Measurements from ENCODE around the gene ZNF507. TPM values are rescaled to one million over a fixed set of nuclear protein-coding genes. Genes with fewer than 3 reads are reported as not detected.

The ZNF507 gene
- total RNA-seq, 2 donors from 2014 or later: 19.0 to 37.5 TPM

- intact Hi-C loops (cut with DNase I): no loop called here
- 86% methylated on average over 6 of the region's 6 CpGs for WGBS
- Histone ChIP-seq H3K9me3 (no peaks in the 10 kb centered on the region), H3K36me3 (no peaks in the 10 kb centered on the region), H3K4me3 (no peak overlapping the region), H3K27me3 (replicated peaks; ENCODE audit: insufficient read depth) (no peaks in the 10 kb centered on the region), H3K4me1 (replicated peaks) (no peaks in the 10 kb centered on the region), H3K27ac (no peak overlapping the region)
- no peak for DNase-seq (ENCODE audit: low spot score)
- TF ChIP-seq CTCF (IDR thresholded peaks at IDR 0.05) (no peak), POLR2A (IDR thresholded peaks at IDR 0.05) (no peak), POLR2AphosphoS5 (IDR thresholded peaks at IDR 0.05) (no peak)
Observed at GRCh38 chr19:32396046-32396652, 50.7 kb downstream of the ZNF507 start.

- no peak for DNase-seq (ENCODE audit: low spot score)
- no peaks in the 10 kb centered on the region for H3K27me3 ChIP-seq (replicated peaks; ENCODE audit: insufficient read depth)
- H3K9me3 ChIP-seq: no peaks in the 10 kb centered on the region
- no peaks in the 10 kb centered on the region for H3K4me1 ChIP-seq (replicated peaks)
- H3K27ac ChIP-seq: no peak overlapping the region
- no peaks in the 10 kb centered on the region for H3K36me3 ChIP-seq
- TF ChIP-seq POLR2AphosphoS5 (IDR thresholded peaks at IDR 0.05) (no peak), POLR2A (IDR thresholded peaks at IDR 0.05) (no peak), CTCF (IDR thresholded peaks at IDR 0.05) (no peak)
- no peak overlapping the region for H3K4me3 ChIP-seq
- intact Hi-C loops (cut with DNase I): no loop called here
- WGBS: 70% methylated on average over 5 of the region's 5 CpGs
Observed at GRCh38 chr19:32397671-32398101, 52.3 kb downstream of the ZNF507 start.

GRCh38 chr19:32401992-32402391 is 56.6 kb downstream of the ZNF507 start:
- Histone ChIP-seq H3K9me3 (no peaks in the 10 kb centered on the region), H3K4me1 (replicated peaks) (no peaks in the 10 kb centered on the region), H3K36me3 (no peaks in the 10 kb centered on the region), H3K27me3 (replicated peaks; ENCODE audit: insufficient read depth) (no peaks in the 10 kb centered on the region), H3K4me3 (no peak overlapping the region), H3K27ac (no peak overlapping the region)
- intact Hi-C loops (cut with DNase I): loop anchor here (10.0 kb wide), 1 partner anchor 273 kb away; the partner anchor contains the start of genes ANKRD27 and RGS9BP
- TF ChIP-seq POLR2AphosphoS5 (IDR thresholded peaks at IDR 0.05): no peak
- TF ChIP-seq POLR2A (IDR thresholded peaks at IDR 0.05): no peak
- no peak for TF ChIP-seq CTCF (IDR thresholded peaks at IDR 0.05)
- 89% methylated on average over 1 of the region's 1 CpG for WGBS
- DNase-seq (ENCODE audit: low spot score): no peak

- WGBS: 83% methylated on average over 5 of the region's 5 CpGs
- H3K36me3 ChIP-seq: no peaks in the 10 kb centered on the region
- TF ChIP-seq POLR2AphosphoS5 (IDR thresholded peaks at IDR 0.05) (no peak), CTCF (IDR thresholded peaks at IDR 0.05) (no peak), POLR2A (IDR thresholded peaks at IDR 0.05) (no peak)
Observed at GRCh38 chr19:32403291-32403995, 58.0 kb downstream of the ZNF507 start.

More at GRCh38 chr19:32403291-32403995, 58.0 kb downstream of the ZNF507 start:
- DNase-seq (ENCODE audit: low spot score): no peak
- no peaks in the 10 kb centered on the region for H3K9me3 ChIP-seq
- H3K27ac ChIP-seq: no peak overlapping the region
- no peak overlapping the region for H3K4me3 ChIP-seq
- intact Hi-C loops (cut with DNase I): loop anchor here (10.0 kb wide), 1 partner anchor 271 kb away; the partner anchor contains the start of genes ANKRD27 and RGS9BP
- peaks cover 5% of the 10 kb centered on the region for H3K4me1 ChIP-seq (replicated peaks)
- no peaks in the 10 kb centered on the region for H3K27me3 ChIP-seq (replicated peaks; ENCODE audit: insufficient read depth)
